NT2/D1 (cell line): ENCODE measurements around the gene HHIPL1.

Experiments used
- SUZ12 ChIP-seq: IDR thresholded peaks from 2 replicates; pipeline ENCODE4 v1.6.1; 2011; ENCODE audit not compliant: insufficient read length, insufficient read depth; ENCODE audit errors: extremely low read depth
- ZNF274 ChIP-seq: IDR thresholded peaks from 2 replicates; pipeline ENCODE4 v1.6.1; 2011; ENCODE audit warnings: mild to moderate bottlenecking, low read depth, low read length

DNA sequence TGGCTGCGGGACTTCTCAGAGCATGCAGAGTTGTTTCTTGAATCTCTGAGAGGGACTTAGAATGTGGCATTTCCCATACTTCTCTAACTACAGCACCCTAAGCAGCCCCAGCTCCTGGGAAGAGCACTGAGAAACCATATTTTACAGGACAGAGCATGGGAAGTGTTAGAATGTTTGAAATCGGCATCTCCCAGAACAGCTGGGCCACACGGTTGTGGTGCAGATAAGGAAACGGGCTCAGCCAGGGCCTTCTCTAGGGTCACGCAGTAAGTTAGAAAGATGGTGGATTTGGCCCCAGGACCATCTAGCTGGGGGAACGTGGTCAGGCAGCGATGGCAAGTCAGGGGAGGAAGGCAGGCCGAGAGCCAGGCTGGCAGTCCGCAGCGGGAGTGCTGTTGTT, 10.5 kb upstream of the HHIPL1 start:
- TF ChIP-seq ZNF274: no peak
- TF ChIP-seq SUZ12: no peak
